Peyer's patch (tissue), 4 donors: Measurements from ENCODE around the gene ALKBH5.

Experiments used
- CTCF ChIP-seq, 6 experiments: fragments of 450-650 bp in 4 of 6; fragments of 200-600 bp in 2 of 6; sonication (generic) in 1 of 6; IDR thresholded peaks; one replicate each; pipeline ENCODE4 v1.5.1; 2017 to 2019; ENCODE audit warnings: antibody characterized with exemption in 6 of 6, mild to moderate bottlenecking in 3 of 6, moderate library complexity in 1 of 6
- POLR2A ChIP-seq, 2 donors: fragments of 450-650 bp; IDR thresholded peaks; one replicate each; pipeline ENCODE4 v1.5.1; 2017; ENCODE audit warnings: antibody characterized with exemption in 2 of 2, mild to moderate bottlenecking in 2 of 2, moderate library complexity in 2 of 2

- TF ChIP-seq CTCF (IDR thresholded peaks at IDR 0.05): no peak
- no peak for TF ChIP-seq POLR2A (IDR thresholded peaks at IDR 0.05)
These were observed 26.2 kb upstream of the ALKBH5 start for GRCh38 chr17:18157354-18157985.
